Thyroid gland (tissue), 4 donors: Measurements from ENCODE around the gene MUCL3. TPM values are rescaled to one million over a fixed set of nuclear protein-coding genes. Genes with fewer than 3 reads are reported as not detected.

Source experiments
- DNase-seq, 2 donors: peaks; one replicate each; pipeline ENCODE4 v3.0.0-alpha.2; 2019
- H3K27ac ChIP-seq, 3 donors: fragments of 200-600 bp; sonication (generic); 1 replicate in 2 of 3; 2 replicates in 1 of 3; pipeline ENCODE4 v1.5.1; 2016 to 2019; ENCODE audit warnings: mild to moderate bottlenecking in 1 of 3, moderate library complexity in 1 of 3
- H3K27me3 ChIP-seq: fragments of 200-600 bp; sonication (generic); one replicate; pipeline ENCODE4 v1.5.1; 2019
- H3K36me3 ChIP-seq, 2 donors: fragments of 200-600 bp; sonication (generic); one replicate each; pipeline ENCODE4 v1.5.1; 2016 to 2019
- H3K4me1 ChIP-seq, 2 donors: fragments of 200-600 bp; sonication (generic); one replicate each; pipeline ENCODE4 v1.5.1; 2017 to 2019
- H3K4me3 ChIP-seq, 3 donors: fragments of 200-600 bp; sonication (generic); replicated peaks in 1 of 3; 1 replicate in 2 of 3; 2 replicates in 1 of 3; pipeline ENCODE4 v1.5.1; 2016; ENCODE audit warnings: mild to moderate bottlenecking in 1 of 3
- H3K9me3 ChIP-seq: fragments of 200-600 bp; sonication (generic); one replicate; pipeline ENCODE4 v1.5.1; 2017
- POLR2A ChIP-seq, 2 donors: fragments of 450-650 bp; IDR thresholded peaks; one replicate each; pipeline ENCODE4 v1.6.1; 2017; ENCODE audit warnings: antibody characterized with exemption in 2 of 2, mild to moderate bottlenecking in 2 of 2, moderate library complexity in 1 of 2
- WGBS, 2 donors: methylation state at CpG; one replicate each; pipeline ENCODE4 v1.1.5; 2017; 5-methylcytosine and 5-hydroxymethylcytosine counted together
- intact Hi-C: fragments of 100-400 bp; cut with DNase I; formaldehyde crosslinking; loops from one replicate; pipeline ENCODE4 v1.15.1; 2023
- total RNA-seq, 4 donors: library from RNA; depleted of rRNA; stranded (reverse); fragments of >200 nt; gene quantifications; one replicate each; pipeline ENCODE4 v1.2.3, GENCODE V29; 2016
- TF ChIP-seq, protein P1 (sequence below), 6 experiments: fragments of 200-600 bp in 3 of 6; fragments of 450-650 bp in 3 of 6; sonication (generic) in 3 of 6; IDR thresholded peaks; one replicate each; pipeline ENCODE4 v1.5.1; 2016 to 2019; ENCODE audit warnings: antibody characterized with exemption in 6 of 6, mild to moderate bottlenecking in 2 of 6, inconsistent platforms in 1 of 6, moderate library complexity in 1 of 6

The MUCL3 gene
- total RNA-seq, 4 donors from 2014 or later = not detected

DNA sequence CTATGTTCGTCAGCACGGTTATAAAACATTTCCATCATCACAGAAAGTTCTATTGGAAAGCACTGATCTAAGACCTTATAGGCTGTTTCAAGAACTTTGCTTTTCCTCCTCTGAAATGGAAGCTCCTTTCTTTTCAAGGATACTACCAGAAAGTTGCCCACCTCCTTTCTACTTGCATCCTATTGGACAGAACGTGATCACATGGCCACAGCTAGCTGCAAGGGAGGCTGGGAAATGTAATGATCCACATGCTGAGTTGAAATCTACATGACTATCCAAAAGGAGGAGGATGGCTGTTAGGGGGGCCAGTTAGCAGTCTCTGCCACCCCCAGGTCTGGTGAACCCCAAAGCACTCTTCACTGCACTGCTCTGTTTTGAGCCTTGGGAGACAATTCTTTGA, 12.1 kb upstream of the MUCL3 start:
- Histone ChIP-seq H3K9me3 (no peaks in the 10 kb centered on the region), H3K4me1 (peaks cover 0 to 14% of the 10 kb centered on the region in 2 donors), H3K27ac (no peak overlapping the region), H3K36me3 (peaks cover 0 to 10% of the 10 kb centered on the region in 2 donors), H3K27me3 (no peaks in the 10 kb centered on the region), H3K4me3 (no peak overlapping the region)
- intact Hi-C loops = no loop called here
- DNase-seq = no peak
- WGBS, 2 donors = 95 to 99% methylated on average over 3 of the region's 3 CpGs
- TF ChIP-seq, protein P1, sequence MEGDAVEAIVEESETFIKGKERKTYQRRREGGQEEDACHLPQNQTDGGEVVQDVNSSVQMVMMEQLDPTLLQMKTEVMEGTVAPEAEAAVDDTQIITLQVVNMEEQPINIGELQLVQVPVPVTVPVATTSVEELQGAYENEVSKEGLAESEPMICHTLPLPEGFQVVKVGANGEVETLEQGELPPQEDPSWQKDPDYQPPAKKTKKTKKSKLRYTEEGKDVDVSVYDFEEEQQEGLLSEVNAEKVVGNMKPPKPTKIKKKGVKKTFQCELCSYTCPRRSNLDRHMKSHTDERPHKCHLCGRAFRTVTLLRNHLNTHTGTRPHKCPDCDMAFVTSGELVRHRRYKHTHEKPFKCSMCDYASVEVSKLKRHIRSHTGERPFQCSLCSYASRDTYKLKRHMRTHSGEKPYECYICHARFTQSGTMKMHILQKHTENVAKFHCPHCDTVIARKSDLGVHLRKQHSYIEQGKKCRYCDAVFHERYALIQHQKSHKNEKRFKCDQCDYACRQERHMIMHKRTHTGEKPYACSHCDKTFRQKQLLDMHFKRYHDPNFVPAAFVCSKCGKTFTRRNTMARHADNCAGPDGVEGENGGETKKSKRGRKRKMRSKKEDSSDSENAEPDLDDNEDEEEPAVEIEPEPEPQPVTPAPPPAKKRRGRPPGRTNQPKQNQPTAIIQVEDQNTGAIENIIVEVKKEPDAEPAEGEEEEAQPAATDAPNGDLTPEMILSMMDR (IDR thresholded peaks at IDR 0.05) = no peak
- TF ChIP-seq POLR2A (IDR thresholded peaks at IDR 0.05) = no peak

DNA sequence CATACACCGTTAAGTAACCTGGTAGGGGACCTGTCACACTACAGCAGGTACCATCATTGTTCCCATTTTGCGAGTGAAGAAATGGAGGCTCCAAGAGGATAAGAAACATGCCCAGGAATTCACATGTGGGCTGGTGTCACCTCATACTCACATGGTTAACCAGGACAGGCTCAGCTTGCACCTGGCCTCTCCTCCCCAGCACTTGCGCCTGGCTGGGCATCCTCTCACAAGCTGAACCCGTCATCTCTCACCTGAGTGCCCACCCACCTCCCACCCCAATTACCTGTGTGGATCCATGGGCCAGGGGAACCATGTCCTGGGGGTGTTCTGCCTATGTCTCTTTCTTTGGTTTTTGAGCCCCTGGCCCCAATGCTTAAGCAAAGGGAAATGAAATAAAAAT, 10.3 kb upstream of the MUCL3 start:
- Histone ChIP-seq H3K4me1 (peaks cover 0 to 17% of the 10 kb centered on the region in 2 donors), H3K4me3 (no peak overlapping the region), H3K9me3 (no peaks in the 10 kb centered on the region), H3K27me3 (no peaks in the 10 kb centered on the region), H3K36me3 (peaks cover 0 to 8% of the 10 kb centered on the region in 2 donors), H3K27ac (no peak overlapping the region)
- TF ChIP-seq, protein P1 (IDR thresholded peaks at IDR 0.05) = no peak
- no peak for TF ChIP-seq POLR2A (IDR thresholded peaks at IDR 0.05)
- 92 to 98% methylated on average over 4 of the region's 4 CpGs for WGBS, 2 donors
- DNase-seq = no peak
- intact Hi-C loops = no loop called here

DNA sequence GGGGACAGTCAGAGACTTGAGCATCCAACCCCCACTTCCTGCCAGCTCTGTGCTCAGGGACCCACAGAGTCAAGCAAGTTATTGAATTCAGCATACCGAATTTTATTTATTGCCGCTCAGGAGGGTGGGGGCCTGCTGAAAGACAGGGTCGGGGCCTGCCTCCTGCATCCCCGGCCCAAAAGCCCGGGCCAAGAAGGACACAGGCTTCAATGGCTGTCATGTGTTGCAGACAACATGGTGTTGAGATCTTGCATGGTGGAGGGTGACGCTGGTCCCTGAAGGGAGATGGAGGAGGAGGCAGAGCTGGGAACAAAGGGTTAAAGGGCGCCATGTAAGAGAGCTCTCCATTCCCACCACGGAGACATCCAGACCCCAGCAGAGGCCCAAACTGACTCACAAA, 9.5 kb upstream of the MUCL3 start:
- intact Hi-C loops = no loop called here
- Histone ChIP-seq H3K4me1 (peaks cover 0 to 17% of the 10 kb centered on the region in 2 donors), H3K9me3 (no peaks in the 10 kb centered on the region), H3K36me3 (peaks cover 0 to under 1% of the 10 kb centered on the region in 2 donors), H3K27ac (no peak overlapping the region), H3K4me3 (no peak overlapping the region), H3K27me3 (no peaks in the 10 kb centered on the region)
- 57 to 73% methylated on average over 8 of the region's 8 CpGs for WGBS, 2 donors
- no peak for DNase-seq
- TF ChIP-seq, protein P1 (IDR thresholded peaks at IDR 0.05) = no peak
- no peak for TF ChIP-seq POLR2A (IDR thresholded peaks at IDR 0.05)

DNA sequence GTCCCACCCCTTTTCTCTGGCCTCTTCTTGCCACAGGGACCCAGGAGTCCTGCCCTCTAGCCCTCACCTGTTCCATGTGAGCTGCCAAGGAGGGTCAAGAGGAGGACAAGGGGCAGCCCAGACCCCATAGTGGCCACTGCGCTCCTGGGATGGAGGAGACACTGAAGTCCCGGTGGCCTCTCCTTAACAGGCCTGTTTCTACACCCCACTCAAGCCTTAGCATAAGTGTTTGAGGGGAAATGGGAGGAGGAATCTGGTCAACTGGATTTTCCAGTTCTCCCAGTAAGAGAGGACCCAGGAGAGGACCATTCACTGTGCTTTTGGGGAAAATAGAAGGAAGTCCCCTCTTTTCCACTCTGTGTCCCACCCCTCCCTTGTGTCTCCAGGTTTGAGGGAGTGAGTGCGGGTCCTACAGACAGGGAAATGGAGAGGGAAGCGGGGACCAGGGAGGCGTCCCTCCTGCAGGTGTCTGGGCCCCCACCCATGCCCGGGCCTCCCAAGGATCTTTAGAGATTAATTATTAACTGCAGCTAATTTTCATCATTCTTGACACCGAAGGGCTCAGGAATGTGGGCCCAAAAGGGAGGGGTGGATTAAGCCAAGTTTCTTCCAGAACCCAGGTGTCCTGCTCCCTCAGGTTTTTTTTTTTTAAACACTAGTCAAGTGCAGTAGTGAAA, 8.7 kb upstream of the MUCL3 start, which contains the start of gene SFTA2:
Gene SFTA2 (minus strand): TSS at position 202 of the 677 bp plus-strand sequence. CDS start 74 bp downstream, at position 128.
- Histone ChIP-seq H3K36me3 (no peaks in the 10 kb centered on the region), H3K9me3 (no peaks in the 10 kb centered on the region), H3K27me3 (no peaks in the 10 kb centered on the region), H3K27ac (no peak within 1 kb of the TSS), H3K4me1 (peaks cover 0 to 9% of the 10 kb centered on the region in 2 donors), H3K4me3 (no peak within 1 kb of the TSS)
- 74 to 86% methylated on average over 5 to 7 of the region's 7 CpGs for WGBS, 2 donors
- no peak for DNase-seq
- no peak for TF ChIP-seq POLR2A (IDR thresholded peaks at IDR 0.05)
- TF ChIP-seq, protein P1 (IDR thresholded peaks at IDR 0.05) = no peak
- intact Hi-C loops = no loop called here

DNA sequence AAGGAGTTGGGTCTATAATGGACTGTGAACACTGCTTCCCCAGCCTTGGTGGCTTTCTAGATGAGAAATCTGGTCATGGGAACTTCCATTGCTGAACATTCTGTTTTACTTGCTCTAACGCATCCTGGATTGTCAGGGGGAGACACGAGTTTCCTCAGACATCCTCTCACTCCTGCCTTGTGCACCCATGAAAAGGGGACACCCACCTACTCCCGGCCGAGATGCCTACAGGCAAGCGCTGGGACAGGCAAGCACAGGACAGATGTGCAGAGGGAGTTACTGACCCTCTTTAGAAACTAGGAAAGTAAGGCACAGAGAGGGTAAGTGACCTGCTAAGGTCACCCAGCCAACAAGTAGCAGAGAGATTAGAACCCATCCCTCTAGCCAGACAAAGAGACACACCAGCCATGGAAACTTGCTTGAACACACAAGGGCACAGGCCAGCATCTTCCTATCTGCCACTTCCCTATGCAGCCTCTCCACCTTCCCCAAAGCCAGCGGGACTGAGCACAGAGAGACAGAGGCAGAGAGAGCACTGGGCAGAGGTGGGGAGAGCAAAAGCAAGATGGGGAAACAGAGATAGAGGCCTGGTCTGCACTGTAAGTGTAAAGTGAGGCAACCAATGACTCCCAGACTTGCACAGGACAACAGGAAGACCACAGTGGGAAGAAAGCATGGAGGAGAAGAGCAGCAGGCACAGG, 8.0 kb upstream of the MUCL3 start:
- Histone ChIP-seq H3K27ac (no peak overlapping the region), H3K4me1 (peaks cover 0 to 9% of the 10 kb centered on the region in 2 donors), H3K9me3 (no peaks in the 10 kb centered on the region), H3K36me3 (no peaks in the 10 kb centered on the region), H3K4me3 (no peak overlapping the region), H3K27me3 (no peaks in the 10 kb centered on the region)
- TF ChIP-seq POLR2A (IDR thresholded peaks at IDR 0.05) = no peak
- TF ChIP-seq, protein P1 (IDR thresholded peaks at IDR 0.05) = no peak
- no peak for DNase-seq
- intact Hi-C loops = no loop called here
- 83 to 88% methylated on average over 6 of the region's 6 CpGs for WGBS, 2 donors
